ENCODE measurements around the gene KIF16B.

- TF ChIP-seq, protein P1, sequence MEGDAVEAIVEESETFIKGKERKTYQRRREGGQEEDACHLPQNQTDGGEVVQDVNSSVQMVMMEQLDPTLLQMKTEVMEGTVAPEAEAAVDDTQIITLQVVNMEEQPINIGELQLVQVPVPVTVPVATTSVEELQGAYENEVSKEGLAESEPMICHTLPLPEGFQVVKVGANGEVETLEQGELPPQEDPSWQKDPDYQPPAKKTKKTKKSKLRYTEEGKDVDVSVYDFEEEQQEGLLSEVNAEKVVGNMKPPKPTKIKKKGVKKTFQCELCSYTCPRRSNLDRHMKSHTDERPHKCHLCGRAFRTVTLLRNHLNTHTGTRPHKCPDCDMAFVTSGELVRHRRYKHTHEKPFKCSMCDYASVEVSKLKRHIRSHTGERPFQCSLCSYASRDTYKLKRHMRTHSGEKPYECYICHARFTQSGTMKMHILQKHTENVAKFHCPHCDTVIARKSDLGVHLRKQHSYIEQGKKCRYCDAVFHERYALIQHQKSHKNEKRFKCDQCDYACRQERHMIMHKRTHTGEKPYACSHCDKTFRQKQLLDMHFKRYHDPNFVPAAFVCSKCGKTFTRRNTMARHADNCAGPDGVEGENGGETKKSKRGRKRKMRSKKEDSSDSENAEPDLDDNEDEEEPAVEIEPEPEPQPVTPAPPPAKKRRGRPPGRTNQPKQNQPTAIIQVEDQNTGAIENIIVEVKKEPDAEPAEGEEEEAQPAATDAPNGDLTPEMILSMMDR (conservative IDR thresholded peaks at IDR 0.05; ENCODE audit: low read depth, low read length) = no peak
- TF ChIP-seq EZH2 (IDR thresholded peaks at IDR 0.05; ENCODE audit: borderline replicate concordance, low read depth, low read length, poor library complexity, severe bottlenecking) = no peak
These were observed 36.1 kb downstream of the KIF16B start for GRCh38 chr20:16537025-16537665.
